Stomach (tissue), 9 donors: Measurements from ENCODE around the gene UBA52. TPM values are rescaled to one million over a fixed set of nuclear protein-coding genes. Genes with fewer than 3 reads are reported as not detected.
A peak's percentile ranks its signal among the peaks of the same experiment; 100 is the strongest.

Experiments
- DNase-seq, 2 donors: peaks; one replicate each; pipeline versions ENCODE4 v3.0.0 to v3.0.0-alpha.2; 2013 to 2019
- H3K27ac ChIP-seq, 5 donors: fragments of 200-600 bp in 4 of 5; sonication (generic) in 4 of 5; one replicate each; pipeline ENCODE4 v1.5.1; 2013 to 2019; ENCODE audit warnings: mild to moderate bottlenecking in 1 of 5, moderate library complexity in 1 of 5
- H3K27me3 ChIP-seq, 3 donors: fragments of 200-600 bp; sonication (generic); one replicate each; pipeline ENCODE4 v1.5.1; 2017 to 2019; ENCODE audit warnings: mixed run types in 1 of 3
- H3K36me3 ChIP-seq, 4 donors: fragments of 200-600 bp; sonication (generic); 1 replicate in 3 of 4; 2 replicates in 1 of 4; pipeline ENCODE4 v1.5.1; 2016 to 2019
- H3K4me1 ChIP-seq, 4 donors: fragments of 200-600 bp; sonication (generic); one replicate each; pipeline ENCODE4 v1.5.1; 2016 to 2019
- H3K4me3 ChIP-seq, 4 donors: fragments of 200-600 bp; sonication (generic) in 3 of 4; one replicate each; pipeline ENCODE4 v1.5.1; 2016 to 2019; ENCODE audit warnings: mild to moderate bottlenecking in 1 of 4
- H3K9me3 ChIP-seq, 4 donors: fragments of 200-600 bp; sonication (generic); one replicate each; pipeline ENCODE4 v1.5.1; 2016 to 2019
- CTCF ChIP-seq, 7 experiments: fragments of 450-650 bp in 4 of 7; fragments of 200-600 bp in 3 of 7; sonication (generic) in 3 of 7; IDR thresholded peaks; one replicate each; pipeline ENCODE4 v1.5.1; 2016 to 2019; ENCODE audit warnings: antibody characterized with exemption in 7 of 7, control low read depth in 2 of 7, mild to moderate bottlenecking in 1 of 7
- EP300 ChIP-seq: sonication (generic); formaldehyde crosslinking; IDR thresholded peaks from one replicate; pipeline ENCODE4 v1.6.1; 2017; ENCODE audit warnings: antibody characterized with exemption
- POLR2A ChIP-seq, 4 donors: fragments of 450-650 bp; IDR thresholded peaks; one replicate each; pipeline ENCODE4 v1.6.1; 2016; ENCODE audit warnings: antibody characterized with exemption in 4 of 4, control low read depth in 2 of 4, mild to moderate bottlenecking in 1 of 4, moderate library complexity in 1 of 4
- POLR2AphosphoS5 ChIP-seq, 3 donors: sonication (generic); formaldehyde crosslinking; IDR thresholded peaks; one replicate each; pipeline ENCODE4 v1.6.1; 2016; ENCODE audit warnings: antibody characterized with exemption in 3 of 3
- WGBS, 5 donors: extraction: QIAGEN DNeasy Blood & Tissue Kit in 3 of 5; methylation state at CpG; one replicate each; pipeline versions ENCODE4 v1.1.5 to v1.1.7; 2013 to 2018; 5-methylcytosine and 5-hydroxymethylcytosine counted together
- intact Hi-C: fragments of 100-400 bp; cut with DNase I; formaldehyde crosslinking; loops from one replicate; pipeline ENCODE4 v1.15.1; 2023; ENCODE audit warnings: low total_unique reads
- polyA plus RNA-seq, 3 donors: library from polyadenylated mRNA; stranded (reverse); fragments of 200-250 nt; gene quantifications; one replicate each; pipeline ENCODE4 v1.2.3, GENCODE V29; 2013
- total RNA-seq, 5 donors: library from RNA; depleted of rRNA; stranded (reverse); fragments of >200 nt; gene quantifications; one replicate each; pipeline versions ENCODE4 v1.1.0 to v1.2.3, GENCODE V29; 2014 to 2016
- donor health status: healthy with polysubstance abuse.
- donor health status: Bipolar disorder and iron deficiency.
- donor health status: healthy.

Gene UBA52
- total and polyA plus RNA-seq, 8 donors, result 84.3 to 1,681 (median 493) TPM

DNA sequence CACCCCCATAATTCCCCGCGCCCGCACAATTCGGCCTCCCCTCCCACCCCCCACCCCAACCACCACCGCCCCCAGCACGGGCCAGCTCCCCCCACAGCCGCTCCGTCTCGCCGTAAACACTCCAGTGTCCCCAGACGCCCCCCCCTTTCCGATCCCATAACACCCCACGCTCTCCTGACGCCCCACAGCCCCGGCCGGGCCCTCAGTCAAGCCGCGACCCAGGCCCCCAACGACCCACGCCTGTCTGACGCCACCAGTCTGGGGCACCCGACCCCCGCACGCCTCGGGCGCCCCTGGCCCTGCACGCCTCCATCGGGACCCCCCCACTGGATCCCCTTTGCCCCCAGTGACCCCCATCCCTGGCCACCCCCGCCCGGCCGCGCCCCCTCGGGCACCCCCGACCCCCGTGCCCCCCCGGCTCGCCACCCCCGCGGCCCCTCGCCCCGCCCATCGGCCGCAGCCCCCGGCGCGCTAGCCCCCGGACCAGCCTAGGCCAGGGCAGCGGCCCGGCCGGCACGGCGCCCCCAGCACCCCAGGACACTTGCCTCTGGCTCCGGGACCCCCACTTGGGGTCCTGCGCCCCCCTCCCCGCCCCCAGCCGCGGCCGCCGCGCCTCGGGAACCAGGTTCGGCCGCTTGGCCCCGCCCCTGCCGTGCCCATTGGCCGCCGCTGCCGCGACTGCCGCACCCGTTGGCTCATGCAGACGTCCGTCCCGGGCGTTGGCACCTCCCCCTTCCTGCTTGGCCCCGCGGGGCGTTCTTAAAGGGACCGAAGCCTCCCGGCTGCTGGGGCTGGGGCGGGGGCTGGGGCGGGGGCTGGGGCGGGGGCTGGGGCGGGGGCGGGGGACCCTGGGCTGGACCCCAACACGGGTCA is 28.5 kb upstream of the UBA52 start, which contains the start of gene FKBP8:
Gene FKBP8 (minus strand): TSS at position 633 of the 873 bp plus-strand sequence. CDS start 1,603 bp downstream, outside the sequence.
- intact Hi-C loops, result no loop called here
- peak within 1 kb of the TSS; percentile 75 to 93 (median 91) for H3K4me3 ChIP-seq
- peaks cover 9 to 27% (median 21%) of the 10 kb centered on the region in 4 donors for H3K4me1 ChIP-seq
- DNase-seq, result peak; percentile 95 to 98
- H3K9me3 ChIP-seq, result no peaks in the 10 kb centered on the region
- peak within 1 kb of the TSS; percentile 85 to 96 (median 91) for H3K27ac ChIP-seq
- no peak for TF ChIP-seq CTCF (IDR thresholded peaks at IDR 0.05)
- TF ChIP-seq EP300, result no peak
- TF ChIP-seq POLR2AphosphoS5 (IDR thresholded peaks at IDR 0.05), result peak in 2 of 3 donors; percentile 48 to 76
- H3K36me3 ChIP-seq, result peaks cover 22 to 34% (median 33%) of the 10 kb centered on the region in 4 donors
- 0 to 1% (median 1%) methylated on average over 18 to 86 of the region's 86 CpGs for WGBS, 5 donors
- no peaks in the 10 kb centered on the region for H3K27me3 ChIP-seq

- peaks cover 22 to 29% (median 27%) of the 10 kb centered on the region in 4 donors for H3K36me3 ChIP-seq
- WGBS, 5 donors, result 3 to 18% (median 10%) methylated on average over 7 to 12 of the region's 12 CpGs
- peak overlapping the region; percentile 75 to 93 (median 91) for H3K4me3 ChIP-seq
- TF ChIP-seq POLR2AphosphoS5 (IDR thresholded peaks at IDR 0.05), result no peak
- TF ChIP-seq POLR2A (IDR thresholded peaks at IDR 0.05), result no peak
- TF ChIP-seq EP300, result no peak
- no peak for TF ChIP-seq CTCF (IDR thresholded peaks at IDR 0.05)
- H3K27ac ChIP-seq, result peak overlapping the region; percentile 6 to 96 (median 91)
- no peaks in the 10 kb centered on the region for H3K27me3 ChIP-seq
- no peaks in the 10 kb centered on the region for H3K9me3 ChIP-seq
- peak; percentile 51 to 84 for DNase-seq
- intact Hi-C loops, result no loop called here
- peaks cover 9 to 27% (median 21%) of the 10 kb centered on the region in 4 donors for H3K4me1 ChIP-seq
Measured at GRCh38 chr19:18543814-18544475, 27.7 kb upstream of the UBA52 start.

- H3K4me3 ChIP-seq, result no peak overlapping the region
- H3K4me1 ChIP-seq, result no peaks in the 10 kb centered on the region
- H3K36me3 ChIP-seq, result no peaks in the 10 kb centered on the region
- TF ChIP-seq EP300 (no peak), POLR2A (IDR thresholded peaks at IDR 0.05) (no peak), CTCF (IDR thresholded peaks at IDR 0.05) (no peak), POLR2AphosphoS5 (IDR thresholded peaks at IDR 0.05) (no peak)
- 29 to 50% (median 38%) methylated on average over 6 of the region's 6 CpGs for WGBS, 5 donors
- H3K9me3 ChIP-seq, result no peaks in the 10 kb centered on the region
- no peaks in the 10 kb centered on the region for H3K27me3 ChIP-seq
- no peak overlapping the region for H3K27ac ChIP-seq
- DNase-seq, result no peak
- intact Hi-C loops, result no loop called here
Measured at GRCh38 chr19:18551631-18552030, 20.0 kb upstream of the UBA52 start.

DNA sequence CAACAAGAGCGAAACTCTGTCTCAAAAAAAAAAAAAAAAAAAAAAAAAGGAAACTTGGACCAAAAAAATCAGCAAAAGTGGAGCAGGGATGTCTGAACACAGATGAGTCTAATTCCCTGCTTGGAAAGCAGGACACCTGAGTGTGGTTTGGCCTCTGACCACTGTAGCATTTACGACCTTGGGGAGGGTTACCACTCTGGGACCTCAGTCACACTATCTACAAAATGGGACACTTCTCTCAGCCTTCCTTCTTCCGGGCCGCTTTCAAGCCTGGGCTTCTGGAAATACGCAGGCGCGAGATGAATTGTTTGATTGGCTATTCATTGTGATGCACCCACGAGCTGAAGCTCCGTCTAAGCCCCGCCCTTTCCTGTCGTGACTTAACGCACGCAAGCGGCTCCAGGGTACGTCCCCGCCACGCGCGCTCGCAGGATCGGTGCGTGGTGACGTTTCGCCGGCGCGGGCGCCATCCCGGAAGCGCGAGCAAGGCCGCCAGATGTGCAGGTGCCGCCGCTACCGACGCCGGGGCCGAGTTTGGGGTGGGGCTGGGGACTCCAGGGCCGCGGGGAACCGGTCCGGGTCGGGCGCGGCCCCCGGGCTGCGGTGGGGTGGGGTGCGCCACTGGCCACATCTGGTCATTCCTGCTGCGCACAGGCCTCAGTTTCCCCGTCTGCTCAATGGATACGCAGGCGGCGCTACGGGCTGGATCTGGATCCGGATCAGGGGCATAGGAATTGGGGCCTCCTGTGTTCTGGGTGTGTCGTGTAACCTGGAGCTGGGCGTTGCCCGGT is 14.1 kb upstream of the UBA52 start, which contains the start of gene KXD1:
Gene KXD1 (plus strand): TSS at position 460 of the 791 bp plus-strand sequence. CDS start 4,187 bp downstream, outside the sequence.
- TF ChIP-seq CTCF (IDR thresholded peaks at IDR 0.05) (no peak), POLR2A (IDR thresholded peaks at IDR 0.05) (peak in 1 of 4 donors; percentile 54), POLR2AphosphoS5 (IDR thresholded peaks at IDR 0.05) (peak; percentile 97 to 99 (median 97))
- H3K9me3 ChIP-seq, result no peaks in the 10 kb centered on the region
- peaks cover 2 to 17% (median 11%) of the 10 kb centered on the region in 4 donors for H3K36me3 ChIP-seq
- peaks cover 12 to 35% (median 17%) of the 10 kb centered on the region in 4 donors for H3K4me1 ChIP-seq
- H3K4me3 ChIP-seq, result peak within 1 kb of the TSS; percentile 60 to 90 (median 83)
- DNase-seq, result peak; percentile 99
- intact Hi-C loops, result no loop called here
- H3K27me3 ChIP-seq, result no peaks in the 10 kb centered on the region
- WGBS, 5 donors, result 1 to 3% (median 1%) methylated on average over 19 to 58 of the region's 58 CpGs
- peak within 1 kb of the TSS; percentile 91 to 99 (median 98) for H3K27ac ChIP-seq
